GM12878 (cell line): ENCODE results near the gene LGALS13. TPM values are rescaled to one million over a fixed set of nuclear protein-coding genes. Genes with fewer than 3 reads are reported as not detected.

Experiments used
- CREM ChIP-seq: IDR thresholded peaks from 2 replicates; pipeline ENCODE4 v1.6.1; 2014; ENCODE audit warnings: antibody characterized with exemption, low read depth
- ESRRA ChIP-seq: IDR thresholded peaks from 2 replicates; pipeline ENCODE4 v1.6.1; 2012; ENCODE audit warnings: mild to moderate bottlenecking, low read length, improper control_type of control experiment
- ETV6 ChIP-seq, 2 experiments: fragments of 450-650 bp in 1 of 2; IDR thresholded peaks in 1 of 2; conservative IDR thresholded peaks in 1 of 2; 2 replicates each; pipeline ENCODE4 v1.6.1; 2014; ENCODE audit warnings: antibody characterized with exemption in 1 of 2, borderline replicate concordance in 1 of 2, low read depth in 1 of 2, mild to moderate bottlenecking in 1 of 2, moderate library complexity in 1 of 2
- FOXM1 ChIP-seq: IDR thresholded peaks from 2 replicates; pipeline ENCODE4 v1.6.1; 2012; ENCODE audit warnings: low read depth, mild to moderate bottlenecking, inconsistent platforms, low read length, moderate library complexity
- HDGF ChIP-seq: fragments of 450-650 bp; IDR thresholded peaks from 2 replicates; pipeline ENCODE4 v1.6.1; 2016; ENCODE audit warnings: antibody characterized with exemption
- MTA2 ChIP-seq: fragments of 450-650 bp; IDR thresholded peaks from 2 replicates; pipeline ENCODE4 v1.6.1; 2016; ENCODE audit warnings: low read depth, mild to moderate bottlenecking, moderate library complexity
- MXI1 ChIP-seq: fragments of 150-350 bp; IDR thresholded peaks from 2 replicates; pipeline ENCODE4 v1.6.1; 2011; ENCODE audit warnings: low read depth, mild to moderate bottlenecking, inconsistent platforms, low read length, improper control_type of control experiment
- NFIC ChIP-seq: IDR thresholded peaks from 2 replicates; pipeline ENCODE4 v1.6.1; 2012; ENCODE audit warnings: low read depth, mild to moderate bottlenecking, inconsistent platforms, low read length, moderate library complexity
- NR2F1 ChIP-seq: fragments of 450-650 bp; conservative IDR thresholded peaks from 2 replicates; pipeline ENCODE4 v1.6.1; 2017; ENCODE audit warnings: mild to moderate bottlenecking
- NRF1 ChIP-seq: conservative IDR thresholded peaks from 2 replicates; pipeline ENCODE4 v1.6.1; 2011; ENCODE audit warnings: mild to moderate bottlenecking, low read depth, low read length, improper control_type of control experiment
- PML ChIP-seq: IDR thresholded peaks from 2 replicates; pipeline ENCODE4 v1.6.1; 2012; ENCODE audit warnings: low read length, inconsistent platforms
- RAD21 ChIP-seq: IDR thresholded peaks from 2 replicates; pipeline ENCODE4 v1.6.1; 2011; ENCODE audit warnings: mild to moderate bottlenecking, low read depth, low read length, moderate library complexity; ENCODE audit not compliant: insufficient read depth
- RAD51 ChIP-seq: fragments of 450-650 bp; IDR thresholded peaks from 2 replicates; pipeline ENCODE4 v1.6.1; 2016; ENCODE audit warnings: moderate library complexity, mild to moderate bottlenecking, inconsistent platforms
- SIX5 ChIP-seq: IDR thresholded peaks from 2 replicates; pipeline ENCODE4 v1.6.1; 2011; ENCODE audit warnings: mild to moderate bottlenecking, low read depth, low read length, moderate library complexity; ENCODE audit not compliant: severe bottlenecking
- STAT1 ChIP-seq: fragments of 450-650 bp; conservative IDR thresholded peaks from 2 replicates; pipeline ENCODE4 v1.6.1; 2014; ENCODE audit warnings: antibody characterized with exemption, mild to moderate bottlenecking
- SUPT20H ChIP-seq: IDR thresholded peaks from 2 replicates; pipeline ENCODE4 v1.6.1; 2011; ENCODE audit warnings: low read depth, mild to moderate bottlenecking, low read length, moderate library complexity, borderline replicate concordance; ENCODE audit not compliant: control insufficient read depth
- polyA plus RNA-seq, 11 experiments: library from polyadenylated mRNA; depleted of rRNA in 4 of 11; unstranded in 6 of 11; stranded (reverse) in 5 of 11; fragments of >200 nt; fragmentation: Nextera tagmentation in 4 of 11; fragmentation: Illumina TruSeq in 1 of 11; extraction: Ambion mirVana in 4 of 11; extraction: Trizol in 1 of 11; gene quantifications; 1 replicate in 1 of 11; 2 replicates in 10 of 11; pipeline versions ENCODE4 v1.2.1 to v1.2.3, GENCODE V29; 2011 to 2016; ENCODE audit warnings: inconsistent platforms in 2 of 11, missing spikeins in 2 of 11, low read depth in 1 of 11
- total RNA-seq, 4 experiments: library from RNA; depleted of rRNA in 3 of 4; stranded (reverse); fragments of >200 nt in 3 of 4; fragmentation: Illumina TruSeq in 1 of 4; extraction: Trizol in 1 of 4; gene quantifications; 2 replicates each; pipeline versions ENCODE4 v1.2.1 to v1.2.3, GENCODE V29; 2013 to 2021
- TF ChIP-seq, protein P1 (sequence below): IDR thresholded peaks from 2 replicates; pipeline ENCODE4 v1.6.1; 2012; ENCODE audit warnings: improper control_type of control experiment, low read depth, low read length; ENCODE audit not compliant: insufficient replicate concordance
- TF ChIP-seq, protein P2 (sequence below): fragments of 450-650 bp; IDR thresholded peaks from 2 replicates; pipeline ENCODE4 v1.6.1; 2017; ENCODE audit warnings: low read depth, mild to moderate bottlenecking, moderate library complexity
- TF ChIP-seq, protein P3 (sequence below): fragments of 450-650 bp; IDR thresholded peaks from 2 replicates; pipeline ENCODE4 v1.6.1; 2017; ENCODE audit warnings: mild to moderate bottlenecking
- TF ChIP-seq, protein P4 (sequence below): IDR thresholded peaks from 2 replicates; pipeline ENCODE4 v1.6.1; 2012; ENCODE audit warnings: low read length, inconsistent platforms

LGALS13 gene
- total and polyA plus RNA-seq, 10 of the 15 experiments (the other 5 are each of a cell fraction or from before 2014, with no cell fraction given), result not detected

DNA sequence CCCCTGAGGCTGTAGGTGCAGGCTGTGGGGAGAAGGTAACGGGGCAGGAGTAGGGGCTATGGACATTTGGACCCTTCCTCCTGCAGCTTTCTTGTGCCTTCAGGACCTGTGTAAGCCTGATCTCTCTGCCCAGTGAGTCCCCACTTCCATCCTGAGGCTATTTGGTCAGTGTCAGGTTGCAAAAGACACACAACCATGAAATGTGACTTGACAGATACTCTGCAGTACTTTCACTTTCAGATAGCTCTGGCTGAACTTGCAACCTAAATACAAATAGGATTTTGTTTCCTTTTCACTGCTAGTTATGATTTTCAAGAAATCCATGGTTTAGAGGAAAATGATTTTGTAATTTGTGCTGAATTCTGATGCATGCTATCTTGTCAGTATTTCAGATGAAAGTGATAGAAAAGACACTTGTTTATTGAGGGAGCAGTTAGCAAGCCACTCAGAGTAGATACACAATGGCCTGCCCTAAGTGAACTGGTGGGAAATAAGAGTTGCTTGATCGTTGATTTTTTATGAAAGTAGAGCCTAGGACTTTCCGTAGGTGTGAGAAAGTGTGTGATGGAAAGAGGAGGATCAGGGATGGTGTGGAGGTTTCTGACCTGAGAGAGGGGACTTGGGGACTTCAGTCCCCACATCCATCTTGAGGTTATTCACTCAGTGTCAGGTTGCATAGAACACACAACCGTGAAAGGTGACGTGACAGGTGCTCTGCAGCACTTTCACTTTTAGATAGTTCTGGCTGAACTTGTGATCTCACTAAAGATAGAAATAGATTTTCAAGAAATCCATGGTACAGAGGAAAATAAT is 44.3 kb upstream of the LGALS13 start (continued):
- TF ChIP-seq, protein P1, sequence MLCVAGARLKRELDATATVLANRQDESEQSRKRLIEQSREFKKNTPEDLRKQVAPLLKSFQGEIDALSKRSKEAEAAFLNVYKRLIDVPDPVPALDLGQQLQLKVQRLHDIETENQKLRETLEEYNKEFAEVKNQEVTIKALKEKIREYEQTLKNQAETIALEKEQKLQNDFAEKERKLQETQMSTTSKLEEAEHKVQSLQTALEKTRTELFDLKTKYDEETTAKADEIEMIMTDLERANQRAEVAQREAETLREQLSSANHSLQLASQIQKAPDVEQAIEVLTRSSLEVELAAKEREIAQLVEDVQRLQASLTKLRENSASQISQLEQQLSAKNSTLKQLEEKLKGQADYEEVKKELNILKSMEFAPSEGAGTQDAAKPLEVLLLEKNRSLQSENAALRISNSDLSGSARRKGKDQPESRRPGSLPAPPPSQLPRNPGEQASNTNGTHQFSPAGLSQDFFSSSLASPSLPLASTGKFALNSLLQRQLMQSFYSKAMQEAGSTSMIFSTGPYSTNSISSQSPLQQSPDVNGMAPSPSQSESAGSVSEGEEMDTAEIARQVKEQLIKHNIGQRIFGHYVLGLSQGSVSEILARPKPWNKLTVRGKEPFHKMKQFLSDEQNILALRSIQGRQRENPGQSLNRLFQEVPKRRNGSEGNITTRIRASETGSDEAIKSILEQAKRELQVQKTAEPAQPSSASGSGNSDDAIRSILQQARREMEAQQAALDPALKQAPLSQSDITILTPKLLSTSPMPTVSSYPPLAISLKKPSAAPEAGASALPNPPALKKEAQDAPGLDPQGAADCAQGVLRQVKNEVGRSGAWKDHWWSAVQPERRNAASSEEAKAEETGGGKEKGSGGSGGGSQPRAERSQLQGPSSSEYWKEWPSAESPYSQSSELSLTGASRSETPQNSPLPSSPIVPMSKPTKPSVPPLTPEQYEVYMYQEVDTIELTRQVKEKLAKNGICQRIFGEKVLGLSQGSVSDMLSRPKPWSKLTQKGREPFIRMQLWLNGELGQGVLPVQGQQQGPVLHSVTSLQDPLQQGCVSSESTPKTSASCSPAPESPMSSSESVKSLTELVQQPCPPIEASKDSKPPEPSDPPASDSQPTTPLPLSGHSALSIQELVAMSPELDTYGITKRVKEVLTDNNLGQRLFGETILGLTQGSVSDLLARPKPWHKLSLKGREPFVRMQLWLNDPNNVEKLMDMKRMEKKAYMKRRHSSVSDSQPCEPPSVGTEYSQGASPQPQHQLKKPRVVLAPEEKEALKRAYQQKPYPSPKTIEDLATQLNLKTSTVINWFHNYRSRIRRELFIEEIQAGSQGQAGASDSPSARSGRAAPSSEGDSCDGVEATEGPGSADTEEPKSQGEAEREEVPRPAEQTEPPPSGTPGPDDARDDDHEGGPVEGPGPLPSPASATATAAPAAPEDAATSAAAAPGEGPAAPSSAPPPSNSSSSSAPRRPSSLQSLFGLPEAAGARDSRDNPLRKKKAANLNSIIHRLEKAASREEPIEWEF, result no peak
- TF ChIP-seq FOXM1, result no peak
- TF ChIP-seq SIX5, result no peak
- TF ChIP-seq, protein P2, sequence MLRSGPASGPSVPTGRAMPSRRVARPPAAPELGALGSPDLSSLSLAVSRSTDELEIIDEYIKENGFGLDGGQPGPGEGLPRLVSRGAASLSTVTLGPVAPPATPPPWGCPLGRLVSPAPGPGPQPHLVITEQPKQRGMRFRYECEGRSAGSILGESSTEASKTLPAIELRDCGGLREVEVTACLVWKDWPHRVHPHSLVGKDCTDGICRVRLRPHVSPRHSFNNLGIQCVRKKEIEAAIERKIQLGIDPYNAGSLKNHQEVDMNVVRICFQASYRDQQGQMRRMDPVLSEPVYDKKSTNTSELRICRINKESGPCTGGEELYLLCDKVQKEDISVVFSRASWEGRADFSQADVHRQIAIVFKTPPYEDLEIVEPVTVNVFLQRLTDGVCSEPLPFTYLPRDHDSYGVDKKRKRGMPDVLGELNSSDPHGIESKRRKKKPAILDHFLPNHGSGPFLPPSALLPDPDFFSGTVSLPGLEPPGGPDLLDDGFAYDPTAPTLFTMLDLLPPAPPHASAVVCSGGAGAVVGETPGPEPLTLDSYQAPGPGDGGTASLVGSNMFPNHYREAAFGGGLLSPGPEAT, result no peak
- TF ChIP-seq, protein P3, sequence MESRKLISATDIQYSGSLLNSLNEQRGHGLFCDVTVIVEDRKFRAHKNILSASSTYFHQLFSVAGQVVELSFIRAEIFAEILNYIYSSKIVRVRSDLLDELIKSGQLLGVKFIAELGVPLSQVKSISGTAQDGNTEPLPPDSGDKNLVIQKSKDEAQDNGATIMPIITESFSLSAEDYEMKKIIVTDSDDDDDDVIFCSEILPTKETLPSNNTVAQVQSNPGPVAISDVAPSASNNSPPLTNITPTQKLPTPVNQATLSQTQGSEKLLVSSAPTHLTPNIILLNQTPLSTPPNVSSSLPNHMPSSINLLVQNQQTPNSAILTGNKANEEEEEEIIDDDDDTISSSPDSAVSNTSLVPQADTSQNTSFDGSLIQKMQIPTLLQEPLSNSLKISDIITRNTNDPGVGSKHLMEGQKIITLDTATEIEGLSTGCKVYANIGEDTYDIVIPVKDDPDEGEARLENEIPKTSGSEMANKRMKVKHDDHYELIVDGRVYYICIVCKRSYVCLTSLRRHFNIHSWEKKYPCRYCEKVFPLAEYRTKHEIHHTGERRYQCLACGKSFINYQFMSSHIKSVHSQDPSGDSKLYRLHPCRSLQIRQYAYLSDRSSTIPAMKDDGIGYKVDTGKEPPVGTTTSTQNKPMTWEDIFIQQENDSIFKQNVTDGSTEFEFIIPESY, result no peak
- TF ChIP-seq MXI1, result no peak; the same call in 1 of the 2 replicates
- no peak for TF ChIP-seq HDGF
- TF ChIP-seq NR2F1, result no peak
- TF ChIP-seq, protein P4, sequence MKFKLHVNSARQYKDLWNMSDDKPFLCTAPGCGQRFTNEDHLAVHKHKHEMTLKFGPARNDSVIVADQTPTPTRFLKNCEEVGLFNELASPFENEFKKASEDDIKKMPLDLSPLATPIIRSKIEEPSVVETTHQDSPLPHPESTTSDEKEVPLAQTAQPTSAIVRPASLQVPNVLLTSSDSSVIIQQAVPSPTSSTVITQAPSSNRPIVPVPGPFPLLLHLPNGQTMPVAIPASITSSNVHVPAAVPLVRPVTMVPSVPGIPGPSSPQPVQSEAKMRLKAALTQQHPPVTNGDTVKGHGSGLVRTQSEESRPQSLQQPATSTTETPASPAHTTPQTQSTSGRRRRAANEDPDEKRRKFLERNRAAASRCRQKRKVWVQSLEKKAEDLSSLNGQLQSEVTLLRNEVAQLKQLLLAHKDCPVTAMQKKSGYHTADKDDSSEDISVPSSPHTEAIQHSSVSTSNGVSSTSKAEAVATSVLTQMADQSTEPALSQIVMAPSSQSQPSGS, result peak; percentile 69; the same call in 1 of the 2 replicates
- no peak for TF ChIP-seq NFIC
- no peak for TF ChIP-seq NRF1
- TF ChIP-seq ESRRA, result no peak
- TF ChIP-seq ETV6 (conservative IDR thresholded peaks at IDR 0.05 in 1 of 2, IDR thresholded peaks at IDR 0.05 in 1 of 2; ENCODE audit: borderline replicate concordance in 1 of 2, low read depth in 1 of 2), result no peak
- TF ChIP-seq MTA2, result no peak
- TF ChIP-seq CREM, result peak; percentile 55; the same call in 1 of the 2 replicates
- TF ChIP-seq STAT1, result no peak
- TF ChIP-seq SUPT20H, result no peak
- TF ChIP-seq RAD21, result no peak
- no peak for TF ChIP-seq PML
- TF ChIP-seq RAD51, result no peak
